OCI-LY1 (cell line): Measurements from ENCODE around the gene MAPK7.

Experiments used
- H2AFZ ChIP-seq: fragments of 200-600 bp; sonication (generic), shearing (Covaris generic); 2 replicates; pipeline ENCODE4 v1.6.0; 2014; ENCODE audit warnings: antibody characterized with exemption, mild to moderate bottlenecking, low read length
- H3F3A ChIP-seq: fragments of 200-600 bp; sonication (generic), shearing (Covaris generic); 2 replicates; pipeline ENCODE4 v1.6.0; 2014; ENCODE audit warnings: mild to moderate bottlenecking, antibody characterized with exemption, low read length, moderate library complexity; ENCODE audit not compliant: insufficient read depth
- H3K27ac ChIP-seq: fragments of 200-600 bp; sonication (generic); 2 replicates; pipeline ENCODE4 v1.5.1; 2014; ENCODE audit warnings: low read length, mixed run types, mild to moderate bottlenecking, low read depth; ENCODE audit not compliant: poor library complexity, severe bottlenecking
- H3K27me3 ChIP-seq: fragments of 200-600 bp; sonication (generic); 2 replicates; pipeline ENCODE4 v1.6.0; 2014; ENCODE audit warnings: antibody characterized with exemption, mild to moderate bottlenecking, low read length, moderate library complexity; ENCODE audit not compliant: insufficient read depth
- H3K36me3 ChIP-seq: fragments of 200-600 bp; sonication (generic); 2 replicates; pipeline ENCODE4 v1.6.1; 2014; ENCODE audit warnings: mild to moderate bottlenecking, antibody characterized with exemption, low read length, moderate library complexity, mixed read lengths; ENCODE audit not compliant: insufficient read depth
- H3K4me1 ChIP-seq: fragments of 200-600 bp; sonication (generic); 2 replicates; pipeline ENCODE4 v1.5.1; 2014; ENCODE audit warnings: mild to moderate bottlenecking, low read length, moderate library complexity; ENCODE audit not compliant: insufficient read depth, severe bottlenecking
- H3K4me2 ChIP-seq: fragments of 200-600 bp; sonication (generic), shearing (Covaris generic); 2 replicates; pipeline ENCODE4 v1.6.1; 2014; ENCODE audit warnings: low read length
- H3K4me3 ChIP-seq: fragments of 200-600 bp; sonication (generic); 2 replicates; pipeline ENCODE4 v1.5.1; 2014; ENCODE audit warnings: low read length, low read depth, mild to moderate bottlenecking, mixed read lengths; ENCODE audit not compliant: poor library complexity, severe bottlenecking
- H3K79me2 ChIP-seq: fragments of 200-600 bp; shearing (Covaris generic); 2 replicates; pipeline ENCODE4 v1.6.1; 2016; ENCODE audit warnings: mixed run types, low read length, mixed read lengths; ENCODE audit not compliant: insufficient read depth
- H3K9ac ChIP-seq: fragments of 200-600 bp; sonication (generic), shearing (Covaris generic); 2 replicates; pipeline ENCODE4 v1.6.1; 2014; ENCODE audit warnings: mild to moderate bottlenecking, low read length, mixed read lengths
- H3K9me2 ChIP-seq: fragments of 200-600 bp; sonication (generic), shearing (Covaris generic); 2 replicates; pipeline ENCODE4 v1.6.1; 2014; ENCODE audit warnings: low read depth, mild to moderate bottlenecking, low read length, mixed read lengths
- H3K9me3 ChIP-seq: fragments of 200-600 bp; shearing (Covaris generic); 2 replicates; pipeline ENCODE4 v1.6.1; 2014; ENCODE audit warnings: low read length, mixed read lengths
- H4K20me1 ChIP-seq: fragments of 200-600 bp; sonication (generic), shearing (Covaris generic); 2 replicates; pipeline ENCODE4 v1.6.0; 2016; ENCODE audit warnings: mild to moderate bottlenecking, low read length; ENCODE audit not compliant: insufficient read depth
- EZH2 ChIP-seq: fragments of 200-600 bp; sonication (generic), shearing (Covaris generic); IDR thresholded peaks from 2 replicates; pipeline ENCODE4 v1.8.0; 2017; ENCODE audit warnings: borderline replicate concordance, mixed run types, mild to moderate bottlenecking, antibody characterized with exemption, low read length, moderate library complexity, mixed read lengths
- TF ChIP-seq, protein P1 (sequence below): fragments of 200-600 bp; sonication (generic), shearing (Covaris generic); IDR thresholded peaks from 2 replicates; pipeline ENCODE4 v1.5.1; 2017; ENCODE audit warnings: mild to moderate bottlenecking, antibody characterized with exemption, low read length, moderate library complexity, mixed read lengths

MAPK7 gene

DNA sequence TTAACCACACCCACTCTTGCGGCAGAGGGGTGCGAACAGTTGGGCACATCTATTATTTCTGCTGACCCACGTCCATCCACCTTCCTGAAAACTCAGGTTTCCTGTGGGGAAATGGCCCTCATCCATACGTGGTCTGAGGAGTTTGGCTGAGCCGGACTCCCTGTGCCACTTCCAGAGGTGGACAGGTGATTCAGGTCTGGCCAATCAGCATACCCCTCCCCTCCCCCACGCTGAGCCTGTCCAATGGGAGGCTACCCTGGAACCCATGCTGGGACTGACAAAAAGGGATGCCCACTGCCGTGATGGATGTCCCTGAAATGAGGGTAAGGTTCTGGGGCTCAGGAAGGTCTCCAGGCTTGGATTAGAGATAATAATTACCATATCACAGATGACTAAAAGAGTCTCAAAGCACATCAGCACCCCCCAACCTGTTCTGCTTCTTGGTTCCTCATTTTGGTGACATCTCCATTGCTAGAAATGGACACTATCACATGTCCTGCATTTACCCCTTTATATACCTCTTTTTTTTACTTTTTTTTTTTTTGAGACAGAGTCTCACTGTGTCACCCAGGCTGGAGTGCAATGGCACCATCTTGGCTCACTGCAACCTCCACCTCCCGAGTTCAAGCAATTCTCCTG lies 5.3 kb upstream of the MAPK7 start:
- no peaks in the 10 kb centered on the region for H3K27me3 ChIP-seq
- H3F3A ChIP-seq = no peaks in the 10 kb centered on the region
- H3K79me2 ChIP-seq = no peaks in the 10 kb centered on the region
- H4K20me1 ChIP-seq = no peaks in the 10 kb centered on the region
- no peak overlapping the region for H3K9ac ChIP-seq
- H3K36me3 ChIP-seq = no peaks in the 10 kb centered on the region
- no peaks in the 10 kb centered on the region for H3K9me3 ChIP-seq
- TF ChIP-seq, protein P1, sequence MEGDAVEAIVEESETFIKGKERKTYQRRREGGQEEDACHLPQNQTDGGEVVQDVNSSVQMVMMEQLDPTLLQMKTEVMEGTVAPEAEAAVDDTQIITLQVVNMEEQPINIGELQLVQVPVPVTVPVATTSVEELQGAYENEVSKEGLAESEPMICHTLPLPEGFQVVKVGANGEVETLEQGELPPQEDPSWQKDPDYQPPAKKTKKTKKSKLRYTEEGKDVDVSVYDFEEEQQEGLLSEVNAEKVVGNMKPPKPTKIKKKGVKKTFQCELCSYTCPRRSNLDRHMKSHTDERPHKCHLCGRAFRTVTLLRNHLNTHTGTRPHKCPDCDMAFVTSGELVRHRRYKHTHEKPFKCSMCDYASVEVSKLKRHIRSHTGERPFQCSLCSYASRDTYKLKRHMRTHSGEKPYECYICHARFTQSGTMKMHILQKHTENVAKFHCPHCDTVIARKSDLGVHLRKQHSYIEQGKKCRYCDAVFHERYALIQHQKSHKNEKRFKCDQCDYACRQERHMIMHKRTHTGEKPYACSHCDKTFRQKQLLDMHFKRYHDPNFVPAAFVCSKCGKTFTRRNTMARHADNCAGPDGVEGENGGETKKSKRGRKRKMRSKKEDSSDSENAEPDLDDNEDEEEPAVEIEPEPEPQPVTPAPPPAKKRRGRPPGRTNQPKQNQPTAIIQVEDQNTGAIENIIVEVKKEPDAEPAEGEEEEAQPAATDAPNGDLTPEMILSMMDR = no peak
- TF ChIP-seq EZH2 = no peak
- H3K9me2 ChIP-seq = no peaks in the 10 kb centered on the region
- no peak overlapping the region for H3K27ac ChIP-seq
- peaks cover 6% of the 10 kb centered on the region for H3K4me1 ChIP-seq
- no peak overlapping the region for H3K4me3 ChIP-seq
- H3K4me2 ChIP-seq = no peak overlapping the region
- no peak overlapping the region for H2AFZ ChIP-seq

DNA sequence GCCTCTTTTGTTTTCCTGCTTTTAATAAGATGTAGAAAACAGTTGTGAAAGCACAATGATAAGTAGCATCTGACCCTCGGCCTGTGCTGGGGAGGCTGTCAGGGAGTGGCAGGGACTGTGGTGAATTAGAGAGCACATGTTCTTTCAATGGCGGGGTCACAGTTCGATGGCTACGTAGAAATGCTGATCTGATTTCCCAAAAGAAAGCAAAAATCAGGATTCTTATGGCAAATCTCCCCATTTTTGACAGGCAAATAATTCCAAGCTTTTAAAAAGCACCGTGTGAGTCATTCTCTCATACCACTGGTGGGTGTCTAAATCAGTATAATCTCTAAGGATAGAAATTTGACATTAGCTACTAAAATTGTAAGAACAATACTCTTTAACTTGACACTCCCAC lies 4.2 kb upstream of the MAPK7 start:
- Histone ChIP-seq H3K4me1 (peaks cover 12% of the 10 kb centered on the region), H3K36me3 (no peaks in the 10 kb centered on the region), H3K79me2 (no peaks in the 10 kb centered on the region), H3K4me2 (no peak overlapping the region), H4K20me1 (no peaks in the 10 kb centered on the region), H3K4me3 (no peak overlapping the region), H3K27ac (no peak overlapping the region), H2AFZ (no peak overlapping the region), H3K9me2 (no peaks in the 10 kb centered on the region), H3K9ac (no peak overlapping the region), H3K9me3 (no peaks in the 10 kb centered on the region), H3F3A (no peaks in the 10 kb centered on the region), H3K27me3 (no peaks in the 10 kb centered on the region)
- no peak for TF ChIP-seq EZH2
- TF ChIP-seq, protein P1 = no peak

DNA sequence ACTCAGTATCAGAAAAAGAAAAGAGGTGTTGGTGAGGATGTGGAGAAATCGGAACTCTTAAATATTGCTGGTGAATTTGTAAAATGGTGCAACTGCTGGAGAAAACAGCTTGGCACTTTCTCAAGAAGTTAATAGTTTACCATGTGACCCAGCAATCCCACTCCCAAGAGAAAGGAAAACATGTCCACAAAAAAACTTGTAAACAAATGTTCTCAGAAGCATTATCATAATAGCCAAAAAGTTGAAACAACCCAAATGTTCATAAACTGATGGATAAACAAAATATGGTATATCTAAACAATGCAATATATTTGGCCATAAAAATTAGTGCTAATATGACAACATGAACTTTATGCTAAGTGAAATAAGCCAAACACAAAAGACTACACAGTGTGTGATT lies 2.6 kb upstream of the MAPK7 start:
- Histone ChIP-seq H3K9me2 (no peaks in the 10 kb centered on the region), H3K27me3 (no peaks in the 10 kb centered on the region), H3K36me3 (peaks cover 4% of the 10 kb centered on the region; the same call in 1 of the 2 replicates), H3K79me2 (no peaks in the 10 kb centered on the region), H3K9ac (no peak overlapping the region), H3F3A (no peaks in the 10 kb centered on the region), H3K4me1 (peaks cover 15% of the 10 kb centered on the region), H2AFZ (no peak overlapping the region), H4K20me1 (no peaks in the 10 kb centered on the region), H3K4me3 (no peak overlapping the region), H3K9me3 (no peaks in the 10 kb centered on the region), H3K27ac (no peak overlapping the region), H3K4me2 (no peak overlapping the region)
- TF ChIP-seq, protein P1 = no peak
- TF ChIP-seq EZH2 = no peak
